Chondrocyte (in vitro differentiated cells): Measurements from ENCODE around the gene ERC1. TPM values are rescaled to one million over a fixed set of nuclear protein-coding genes. Genes with fewer than 3 reads are reported as not detected.
A peak's percentile ranks its signal among the peaks of the same experiment; 100 is the strongest.
"Not testable (repeated sequence)": the region's sequence is repeated elsewhere in the genome, so short reads cannot be mapped to it uniquely, and the experiment has no call there.

Experiments
- DNase-seq: peaks from one replicate; pipeline ENCODE4 v3.0.0; 2021; ENCODE audit warnings: mixed read lengths, low spot score
- H3K27ac Mint-ChIP-seq: one replicate; pipeline ENCODE4 v1.8.0; 2021; ENCODE audit warnings: mild to moderate bottlenecking, moderate library complexity, mixed read lengths; ENCODE audit not compliant: unreplicated experiment
- H3K27me3 Mint-ChIP-seq: 2 replicates; pipeline ENCODE4 v1.8.0; 2021; ENCODE audit warnings: low read depth, mixed read lengths
- H3K36me3 Mint-ChIP-seq: 2 replicates; pipeline ENCODE4 v1.8.0; 2021; ENCODE audit warnings: low read depth, mixed read lengths
- H3K4me1 Mint-ChIP-seq: 2 replicates; pipeline ENCODE4 v1.8.0; 2021; ENCODE audit warnings: low read depth, mild to moderate bottlenecking, mixed read lengths
- H3K4me3 Mint-ChIP-seq: one replicate; pipeline ENCODE4 v1.8.0; 2021; ENCODE audit warnings: mild to moderate bottlenecking, moderate library complexity, mixed read lengths; ENCODE audit not compliant: unreplicated experiment
- H3K9me3 Mint-ChIP-seq: 2 replicates; pipeline ENCODE4 v1.8.0; 2021; ENCODE audit warnings: low read depth, mixed read lengths
- CTCF ChIP-seq: fragments of 200-600 bp; sonication (generic); IDR thresholded peaks from 2 replicates; pipeline ENCODE4 v1.5.0; 2021; ENCODE audit warnings: antibody characterized with exemption, mild to moderate bottlenecking, moderate library complexity
- total RNA-seq: library from RNA; stranded (reverse); gene quantifications from 3 replicates; pipeline ENCODE4 v1.2.1, GENCODE V29; 2021

ERC1 gene
- total RNA-seq, 1 donor from 2014 or later: 79.3 TPM

DNA sequence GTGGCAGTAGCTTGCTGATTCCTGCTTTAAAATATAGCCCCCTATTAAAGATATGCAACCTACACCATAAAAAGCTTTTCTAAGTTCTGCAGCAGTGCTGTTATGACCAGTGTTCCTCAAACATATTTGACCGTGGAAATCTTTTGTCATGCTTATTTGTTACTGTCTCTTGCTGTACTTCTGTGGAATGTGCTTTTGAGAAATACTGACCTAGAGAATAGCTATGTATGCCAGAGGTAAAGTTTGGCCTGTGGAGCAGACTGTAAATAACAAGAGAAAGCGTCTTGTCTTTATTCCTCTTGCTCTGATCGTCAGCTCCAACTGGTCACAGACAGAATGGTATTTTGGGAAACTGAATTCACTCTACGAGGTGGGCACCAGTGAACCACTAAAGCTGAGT, 364.4 kb downstream of the ERC1 start:
- no peak for TF ChIP-seq CTCF
- DNase-seq: no peak
- no peaks in the 10 kb centered on the region for H3K9me3 Mint-ChIP-seq
- H3K27ac Mint-ChIP-seq: peak overlapping the region; percentile 13
- no peaks in the 10 kb centered on the region for H3K36me3 Mint-ChIP-seq
- H3K4me1 Mint-ChIP-seq: peaks cover 53% of the 10 kb centered on the region
- H3K27me3 Mint-ChIP-seq: no peaks in the 10 kb centered on the region
- H3K4me3 Mint-ChIP-seq: no peak overlapping the region

- Mint-ChIP-seq H3K4me1 (peaks cover 51% of the 10 kb centered on the region), H3K27ac (peak overlapping the region; percentile 13)
- H3K36me3 Mint-ChIP-seq, H3K4me3 Mint-ChIP-seq, H3K27me3 Mint-ChIP-seq, DNase-seq, H3K9me3 Mint-ChIP-seq: not testable (repeated sequence)
Observed at GRCh38 chr12:1355871-1356270, 364.8 kb downstream of the ERC1 start.

GRCh38 chr12:1356285-1356684, 365.3 kb downstream of the ERC1 start:
- Mint-ChIP-seq H3K4me1 (peaks cover 50% of the 10 kb centered on the region), H3K27me3 (no peaks in the 10 kb centered on the region), H3K27ac (no peak overlapping the region), H3K36me3 (no peaks in the 10 kb centered on the region), H3K9me3 (peaks cover 2% of the 10 kb centered on the region), H3K4me3 (no peak overlapping the region)
- no peak for TF ChIP-seq CTCF
- DNase-seq: no peak

DNA sequence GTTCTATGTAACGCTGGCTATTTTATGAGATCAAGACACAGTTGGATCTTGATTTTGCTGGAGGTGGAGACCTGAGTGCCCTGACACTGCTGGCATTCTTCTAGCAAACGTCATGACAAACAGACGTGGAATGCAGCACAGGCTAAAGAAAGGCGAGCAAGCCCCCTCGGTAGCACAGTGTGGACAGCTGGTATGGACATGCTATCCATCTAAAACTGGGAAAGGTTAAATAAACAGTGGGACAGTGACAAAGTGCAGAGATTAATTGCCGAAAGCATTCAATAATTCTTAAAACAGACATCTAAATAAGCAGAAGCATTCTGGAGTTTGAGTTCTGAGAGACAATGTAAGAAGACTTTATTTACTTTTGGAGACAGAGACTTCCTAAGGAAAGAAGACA, 366.1 kb downstream of the ERC1 start:
- Mint-ChIP-seq H3K4me1 (peaks cover 50% of the 10 kb centered on the region), H3K9me3 (peaks cover 2% of the 10 kb centered on the region), H3K27ac (peak overlapping the region; percentile 49), H3K36me3 (no peaks in the 10 kb centered on the region), H3K27me3 (no peaks in the 10 kb centered on the region), H3K4me3 (no peak overlapping the region)
- DNase-seq: no peak
- no peak for TF ChIP-seq CTCF

- Mint-ChIP-seq H3K4me1 (peaks cover 50% of the 10 kb centered on the region), H3K27ac (no peak overlapping the region), H3K4me3 (no peak overlapping the region), H3K36me3 (no peaks in the 10 kb centered on the region), H3K27me3 (no peaks in the 10 kb centered on the region), H3K9me3 (peaks cover 2% of the 10 kb centered on the region)
- no peak for TF ChIP-seq CTCF
- DNase-seq: no peak
Observed at GRCh38 chr12:1357711-1358110, 366.7 kb downstream of the ERC1 start.

DNA sequence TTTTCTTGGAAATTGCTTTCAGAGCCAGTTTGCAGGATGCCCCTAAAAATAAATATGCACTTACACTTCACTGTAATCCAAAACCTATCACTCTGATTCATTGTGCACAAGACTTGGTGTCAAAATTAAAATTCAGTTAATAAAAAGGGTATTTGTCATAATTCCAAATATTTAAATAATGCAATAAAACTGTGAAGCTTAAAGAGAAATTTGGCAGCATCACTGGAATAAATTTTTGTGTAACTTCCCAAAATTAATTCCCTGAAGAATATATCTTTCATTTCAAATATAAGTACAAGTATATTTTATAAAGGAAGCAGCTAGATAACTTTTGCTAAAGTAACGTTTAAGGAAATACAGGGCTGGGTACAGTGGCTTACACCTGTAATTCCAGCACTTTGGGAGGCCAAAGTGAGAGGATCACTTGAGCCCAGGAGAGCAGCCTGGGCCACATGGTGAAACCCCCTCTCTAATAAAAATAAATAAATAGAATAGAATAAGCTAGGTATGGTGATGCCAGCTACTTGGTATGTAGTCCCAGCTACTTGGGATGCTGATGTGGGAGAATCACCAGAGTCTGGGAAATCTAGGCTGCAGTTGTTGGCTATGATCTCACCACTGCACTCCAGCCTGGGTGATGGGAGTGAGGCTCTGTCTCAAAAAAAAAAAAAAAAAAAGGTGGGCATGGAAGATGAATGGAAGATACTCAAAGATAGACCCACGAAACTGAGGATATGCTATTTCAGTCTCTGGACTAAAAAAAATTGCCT, 369.6 kb downstream of the ERC1 start:
- Mint-ChIP-seq H3K36me3 (no peaks in the 10 kb centered on the region), H3K4me1 (peaks cover 46% of the 10 kb centered on the region), H3K27me3 (no peaks in the 10 kb centered on the region), H3K27ac (peak overlapping the region; percentile 89), H3K9me3 (peaks cover 2% of the 10 kb centered on the region), H3K4me3 (no peak overlapping the region)
- no peak for DNase-seq
- TF ChIP-seq CTCF: no peak
